ENCODE results near the gene ZNFX1. TPM values are rescaled to one million over a fixed set of nuclear protein-coding genes. Genes with fewer than 3 reads are reported as not detected.

The ZNFX1 gene
- total and polyA plus RNA-seq, 2 donors (not counting 1 experiment from before 2014, with no cell fraction given), result 13.7 to 46.2 TPM

- H3K27me3 ChIP-seq (ENCODE audit: control insufficient read depth, insufficient read depth, low read length), result peaks cover 16% of the 10 kb centered on the region
- H3K27ac ChIP-seq (ENCODE audit: insufficient read depth, low read length), result no peak overlapping the region
- H3K36me3 ChIP-seq (ENCODE audit: control insufficient read depth, insufficient read depth, low read length), result no peaks in the 10 kb centered on the region
- H3K4me3 ChIP-seq (replicated peaks in 1 of 4; ENCODE audit: control extremely low read depth in 1 of 4, insufficient read depth in 1 of 4, low read depth in 3 of 4, low read length in 4 of 4), result no peak overlapping the region
- no peaks in the 10 kb centered on the region for H3K79me2 ChIP-seq (ENCODE audit: control insufficient read depth, insufficient read depth, low read length)
- no peak overlapping the region for H3K4me2 ChIP-seq (ENCODE audit: extremely low read depth, insufficient read depth, low read length)
- no peaks in the 10 kb centered on the region for H3K4me1 ChIP-seq (ENCODE audit: control insufficient read depth, extremely low read depth, insufficient read depth, low read length)
- H3K9me3 ChIP-seq (ENCODE audit: control insufficient read depth, insufficient read depth, low read depth, low read length), result no peaks in the 10 kb centered on the region
- no peak overlapping the region for H3K9ac ChIP-seq (ENCODE audit: insufficient read depth, low read length)
- H4K20me1 ChIP-seq (ENCODE audit: control insufficient read depth, extremely low read depth, insufficient read depth, low read length), result no peaks in the 10 kb centered on the region
- H2AFZ ChIP-seq (ENCODE audit: low read length), result no peak overlapping the region
- no peak for TF ChIP-seq EZH2 (IDR thresholded peaks at IDR 0.05; ENCODE audit: low read length, missing control alignments)
- no peak for TF ChIP-seq CTCF (conservative IDR thresholded peaks at IDR 0.05 in 1 of 2, IDR thresholded peaks at IDR 0.05 in 1 of 2; ENCODE audit: low read depth in 1 of 2, low read length in 2 of 2)
- no peak for DNase-seq (ENCODE audit: low read depth in 2 of 2)
Measured at GRCh38 chr20:49312661-49313060, 34.8 kb upstream of the ZNFX1 start.

- H3K27me3 ChIP-seq (ENCODE audit: control insufficient read depth, insufficient read depth, low read length), result peaks cover 4% of the 10 kb centered on the region
- no peaks in the 10 kb centered on the region for H3K4me1 ChIP-seq (ENCODE audit: control insufficient read depth, extremely low read depth, insufficient read depth, low read length)
- no peaks in the 10 kb centered on the region for H4K20me1 ChIP-seq (ENCODE audit: control insufficient read depth, extremely low read depth, insufficient read depth, low read length)
- no peak overlapping the region for H2AFZ ChIP-seq (ENCODE audit: low read length)
- TF ChIP-seq EZH2 (IDR thresholded peaks at IDR 0.05; ENCODE audit: low read length, missing control alignments) (no peak), CTCF (conservative IDR thresholded peaks at IDR 0.05 in 1 of 2, IDR thresholded peaks at IDR 0.05 in 1 of 2; ENCODE audit: low read depth in 1 of 2, low read length in 2 of 2) (no peak)
- H3K9me3 ChIP-seq (ENCODE audit: control insufficient read depth, insufficient read depth, low read depth, low read length), result no peaks in the 10 kb centered on the region
- H3K27ac ChIP-seq (ENCODE audit: insufficient read depth, low read length), result no peak overlapping the region
- no peak overlapping the region for H3K9ac ChIP-seq (ENCODE audit: insufficient read depth, low read length)
- no peak overlapping the region for H3K4me3 ChIP-seq (replicated peaks in 1 of 4; ENCODE audit: control extremely low read depth in 1 of 4, insufficient read depth in 1 of 4, low read depth in 3 of 4, low read length in 4 of 4)
- peak in 1 of 2 donors; percentile 23 for DNase-seq (ENCODE audit: low read depth in 2 of 2)
- H3K79me2 ChIP-seq (ENCODE audit: control insufficient read depth, insufficient read depth, low read length), result no peaks in the 10 kb centered on the region
- H3K36me3 ChIP-seq (ENCODE audit: control insufficient read depth, insufficient read depth, low read length), result no peaks in the 10 kb centered on the region
- no peak overlapping the region for H3K4me2 ChIP-seq (ENCODE audit: extremely low read depth, insufficient read depth, low read length)
Measured at GRCh38 chr20:49310705-49311104, 32.8 kb upstream of the ZNFX1 start.

- Histone ChIP-seq H3K9ac (ENCODE audit: insufficient read depth, low read length) (no peak overlapping the region), H3K79me2 (ENCODE audit: control insufficient read depth, insufficient read depth, low read length) (no peaks in the 10 kb centered on the region), H4K20me1 (ENCODE audit: control insufficient read depth, extremely low read depth, insufficient read depth, low read length) (no peaks in the 10 kb centered on the region), H2AFZ (ENCODE audit: low read length) (no peak overlapping the region), H3K4me1 (ENCODE audit: control insufficient read depth, extremely low read depth, insufficient read depth, low read length) (no peaks in the 10 kb centered on the region), H3K4me3 (replicated peaks in 1 of 4; ENCODE audit: control extremely low read depth in 1 of 4, insufficient read depth in 1 of 4, low read depth in 3 of 4, low read length in 4 of 4) (no peak overlapping the region), H3K9me3 (ENCODE audit: control insufficient read depth, insufficient read depth, low read depth, low read length) (no peaks in the 10 kb centered on the region), H3K4me2 (ENCODE audit: extremely low read depth, insufficient read depth, low read length) (no peak overlapping the region), H3K27me3 (ENCODE audit: control insufficient read depth, insufficient read depth, low read length) (no peaks in the 10 kb centered on the region), H3K36me3 (ENCODE audit: control insufficient read depth, insufficient read depth, low read length) (no peaks in the 10 kb centered on the region), H3K27ac (ENCODE audit: insufficient read depth, low read length) (no peak overlapping the region)
- DNase-seq (ENCODE audit: low read depth in 2 of 2), result peak in 1 of 2 donors; percentile 34
- no peak for TF ChIP-seq EZH2 (IDR thresholded peaks at IDR 0.05; ENCODE audit: low read length, missing control alignments)
- no peak for TF ChIP-seq CTCF (conservative IDR thresholded peaks at IDR 0.05 in 1 of 2, IDR thresholded peaks at IDR 0.05 in 1 of 2; ENCODE audit: low read depth in 1 of 2, low read length in 2 of 2)
Measured at GRCh38 chr20:49308875-49309274, 31.0 kb upstream of the ZNFX1 start.
